ENCODE data around the gene MTARC2. TPM values are rescaled to one million over a fixed set of nuclear protein-coding genes. Genes with fewer than 3 reads are reported as not detected.

Gene MTARC2
- total and polyA plus RNA-seq, 2 donors (not counting 1 experiment from before 2014, with no cell fraction given), result 16.3 to 22.6 TPM

GRCh38 chr1:220769205-220769604 is 21.1 kb downstream of the MTARC2 start:
- Mint-ChIP-seq H3K4me1 (peaks cover 37% of the 10 kb centered on the region), H3K27me3 (no peaks in the 10 kb centered on the region), H3K9me3 (ENCODE audit: insufficient read depth) (no peaks in the 10 kb centered on the region), H3K4me3 (no peak overlapping the region), H3K27ac (peak overlapping the region; percentile 60)
- CTCF ChIA-PET, result interaction anchor here (6.0 kb wide), 1 partner anchor 36 kb away, joined by 29 read pairs; no protein-coding TSS in a partner anchor
- no peak overlapping the region for H2AFZ ChIP-seq (ENCODE audit: insufficient read depth, low read depth, low read length, poor library complexity, severe bottlenecking)
- TF ChIP-seq CTCF (IDR thresholded peaks at IDR 0.05), result no peak
- no peaks in the 10 kb centered on the region for H3K27me3 ChIP-seq (replicated peaks in 1 of 4; ENCODE audit: control extremely low read depth in 1 of 4, control insufficient read depth in 3 of 4, insufficient read depth in 4 of 4, low read length in 3 of 4)
- H3K4me2 ChIP-seq (replicated peaks; ENCODE audit: low read depth, low read length, poor library complexity, severe bottlenecking), result peak overlapping the region; percentile 9
- no peaks in the 10 kb centered on the region for H3K79me2 ChIP-seq (ENCODE audit: control insufficient read depth, insufficient read depth, low read length)
- no peak overlapping the region for H3K4me3 ChIP-seq (ENCODE audit: control extremely low read depth in 1 of 5, extremely low read depth in 1 of 5, insufficient read depth in 1 of 5, low read depth in 2 of 5, low read length in 4 of 5)
- H3K9ac ChIP-seq (ENCODE audit: low read length), result no peak overlapping the region
- intact Hi-C loops (cut with micrococcal nuclease), result no loop called here
- no peaks in the 10 kb centered on the region for H4K20me1 ChIP-seq (ENCODE audit: control insufficient read depth, insufficient read depth, low read length, poor library complexity, severe bottlenecking)
- 94% methylated on average over 13 of the region's 13 CpGs for WGBS (ENCODE audit: insufficient coverage)
- ATAC-seq (ENCODE audit: low read depth) (no peak), DNase-seq (no peak)
- H3K36me3 ChIP-seq (replicated peaks in 1 of 2; ENCODE audit: control extremely low read depth in 1 of 2, control insufficient read depth in 1 of 2, extremely low read depth in 1 of 2, insufficient read depth in 2 of 2, low read length in 1 of 2), result no peaks in the 10 kb centered on the region
- POLR2A ChIA-PET, result interaction anchor here (1.1 to 2.1 kb wide), 2 partner anchors 21 kb away, joined by 3 to 9 read pairs; partner anchors contain the start of gene MTARC2
- peak overlapping the region; percentile 99 to 100 for H3K27ac ChIP-seq (ENCODE audit: low read length in 2 of 2)
- H3K4me1 ChIP-seq (ENCODE audit: control insufficient read depth in 2 of 2, insufficient read depth in 2 of 2, low read length in 2 of 2), result peaks cover 21% of the 10 kb centered on the region in 2 donors
- H3K9me3 ChIP-seq (ENCODE audit: control extremely low read depth in 1 of 3, control insufficient read depth in 2 of 3, insufficient read depth in 1 of 3, low read length in 2 of 3), result no peaks in the 10 kb centered on the region

GRCh38 chr1:220770245-220770913 is 22.3 kb downstream of the MTARC2 start:
- ATAC-seq (ENCODE audit: low read depth), result peak; percentile 87
- H3K4me1 Mint-ChIP-seq, result peaks cover 42% of the 10 kb centered on the region
- Histone ChIP-seq H3K27me3 (replicated peaks in 1 of 4; ENCODE audit: control extremely low read depth in 1 of 4, control insufficient read depth in 3 of 4, insufficient read depth in 4 of 4, low read length in 3 of 4) (no peaks in the 10 kb centered on the region), H3K9ac (ENCODE audit: low read length) (peak overlapping the region; percentile 84), H3K27ac (ENCODE audit: low read length in 2 of 2) (peak overlapping the region; percentile 99 to 100), H3K79me2 (ENCODE audit: control insufficient read depth, insufficient read depth, low read length) (no peaks in the 10 kb centered on the region), H3K9me3 (ENCODE audit: control extremely low read depth in 1 of 3, control insufficient read depth in 2 of 3, insufficient read depth in 1 of 3, low read length in 2 of 3) (no peaks in the 10 kb centered on the region), H4K20me1 (ENCODE audit: control insufficient read depth, insufficient read depth, low read length, poor library complexity, severe bottlenecking) (no peaks in the 10 kb centered on the region), H3K4me2 (replicated peaks; ENCODE audit: low read depth, low read length, poor library complexity, severe bottlenecking) (peak overlapping the region; percentile 92), H2AFZ (ENCODE audit: insufficient read depth, low read depth, low read length, poor library complexity, severe bottlenecking) (peak overlapping the region; percentile 77), H3K36me3 (replicated peaks in 1 of 2; ENCODE audit: control extremely low read depth in 1 of 2, control insufficient read depth in 1 of 2, extremely low read depth in 1 of 2, insufficient read depth in 2 of 2, low read length in 1 of 2) (no peaks in the 10 kb centered on the region), H3K4me1 (ENCODE audit: control insufficient read depth in 2 of 2, insufficient read depth in 2 of 2, low read length in 2 of 2) (peaks cover 21% of the 10 kb centered on the region in 2 donors), H3K4me3 (ENCODE audit: control extremely low read depth in 1 of 5, extremely low read depth in 1 of 5, insufficient read depth in 1 of 5, low read depth in 2 of 5, low read length in 4 of 5) (peak overlapping the region in 4 of 5 experiments; percentile 43 to 78 (median 55))
- H3K27me3 Mint-ChIP-seq, result no peaks in the 10 kb centered on the region
- H3K4me3 Mint-ChIP-seq, result peak overlapping the region; percentile 89
- intact Hi-C loops (cut with micrococcal nuclease), result loop anchor here (1.0 to 10.0 kb wide), 3 partner anchors 22 to 656 kb away; partner anchors contain the start of genes MTARC2 and RAB3GAP2
- CTCF ChIA-PET, result interaction anchor here (6.0 kb wide), 1 partner anchor 37 kb away, joined by 29 read pairs; no protein-coding TSS in a partner anchor
- DNase-seq, result peak; percentile 80
- H3K27ac Mint-ChIP-seq, result peak overlapping the region; percentile 99
- POLR2A ChIA-PET, result interaction anchor here (2.1 kb wide), 1 partner anchor 22 kb away, joined by 9 read pairs; the partner anchor contains the start of gene MTARC2
- WGBS (ENCODE audit: insufficient coverage), result 51% methylated on average over 3 of the region's 15 CpGs
- no peak for TF ChIP-seq CTCF (IDR thresholded peaks at IDR 0.05)
- TF ChIP-seq EZH2 (IDR thresholded peaks at IDR 0.05; ENCODE audit: borderline replicate concordance, insufficient read depth, low read depth, low read length, poor library complexity, severe bottlenecking), result no peak
- H3K9me3 Mint-ChIP-seq (ENCODE audit: insufficient read depth), result no peaks in the 10 kb centered on the region

All from B cell (primary cell).